GM12878 (cell line): ENCODE data around the gene REXO1. TPM values are rescaled to one million over a fixed set of nuclear protein-coding genes. Genes with fewer than 3 reads are reported as not detected.

Experiments used
- ATAC-seq: fragments of 200-7000 bp; cut with Tn5 transposase; 3 replicates; pipeline ENCODE4 v1.9.1; 2020; ENCODE audit warnings: mild to moderate bottlenecking, moderate library complexity
- BruUV-seq: library from RNA; stranded (reverse); fragments of 400-500 nt; replicated peaks from 2 replicates; lab custom pipeline; 2021; lab: Mats Ljungman, UMichigan
- CTCF ChIA-PET: fragments of 300-600 bp; sonication (Branson Sonifier 250); formaldehyde crosslinking; extraction: SDS; loops from one replicate; lab custom pipeline; 2021; ENCODE audit warnings: inconsistent platforms; lab: Yijun Ruan, JAX
- POLR2A ChIA-PET: fragments of 350-600 bp; formaldehyde crosslinking; extraction: SDS; loops from one replicate; lab custom pipeline; 2021; ENCODE audit warnings: inconsistent platforms; lab: Charles Lee
- RAD21 ChIA-PET: fragments of 300-600 bp; sonication (Branson Sonifier 250); formaldehyde crosslinking; loops from one replicate; lab custom pipeline; 2023; ENCODE audit warnings: antibody characterized with exemption; ENCODE audit not compliant: unreplicated experiment; lab: Charles Lee
- SMC1A ChIA-PET: fragments of 300-600 bp; sonication (Branson Sonifier 250); formaldehyde crosslinking; loops from one replicate; lab custom pipeline; 2023; ENCODE audit not compliant: unreplicated experiment, uncharacterized antibody; lab: Charles Lee
- DNase-seq: peaks from one replicate; pipeline ENCODE4 v3.0.0-alpha.2; 2011; ENCODE audit warnings: low read depth, low spot score
- FAIRE-seq: peaks from 3 replicates; lab custom pipeline; 2011; peaks lifted over from hg19 to GRCh38; lab: Jason Lieb, UNC
- H2AFZ ChIP-seq: 2 replicates; pipeline ENCODE4 v1.6.0; 2011; ENCODE audit warnings: low read depth, low read length, control low read depth; ENCODE audit not compliant: control insufficient read depth
- H3K27ac ChIP-seq: 2 replicates; pipeline ENCODE4 v1.5.1; 2011; ENCODE audit warnings: control low read depth; ENCODE audit not compliant: control insufficient read depth, insufficient read depth
- H3K27me3 ChIP-seq, 2 experiments: replicated peaks in 1 of 2; 2 replicates each; pipeline versions ENCODE4 v1.6.0 to v1.6.1; 2011; ENCODE audit warnings: low read length in 1 of 2; ENCODE audit not compliant: control insufficient read depth in 2 of 2, insufficient read depth in 2 of 2
- H3K36me3 ChIP-seq, 2 experiments: 2 replicates each; pipeline ENCODE4 v1.5.1; 2011; ENCODE audit warnings: low read length in 1 of 2; ENCODE audit not compliant: control insufficient read depth in 2 of 2, insufficient read depth in 2 of 2
- H3K4me1 ChIP-seq: 2 replicates; pipeline ENCODE4 v1.6.1; 2011; ENCODE audit warnings: mild to moderate bottlenecking, low read length, moderate library complexity, mixed read lengths; ENCODE audit not compliant: control insufficient read depth, insufficient read depth
- H3K4me2 ChIP-seq: 2 replicates; pipeline ENCODE4 v1.6.0; 2011; ENCODE audit warnings: control low read depth; ENCODE audit not compliant: control insufficient read depth, insufficient read depth
- H3K4me3 ChIP-seq: fragments of 200-600 bp; sonication (generic); 2 replicates; pipeline ENCODE4 v1.5.1; 2016
- H3K79me2 ChIP-seq: 2 replicates; pipeline ENCODE4 v1.6.0; 2011; ENCODE audit warnings: low read length; ENCODE audit not compliant: control insufficient read depth, insufficient read depth
- H3K9ac ChIP-seq: 2 replicates; pipeline ENCODE4 v1.8.0; 2011; ENCODE audit warnings: low read length, control low read depth, mixed read lengths; ENCODE audit not compliant: control insufficient read depth, insufficient read depth
- H3K9me3 ChIP-seq: replicated peaks from 3 replicates; pipeline ENCODE4 v1.5.1; 2011; ENCODE audit warnings: mild to moderate bottlenecking, low read length; ENCODE audit not compliant: control insufficient read depth, insufficient read depth
- H4K20me1 ChIP-seq: 2 replicates; pipeline ENCODE4 v1.6.0; 2011; ENCODE audit not compliant: control insufficient read depth, insufficient read depth
- CHD1 ChIP-seq: IDR thresholded peaks from 2 replicates; pipeline ENCODE4 v1.6.1; 2012; ENCODE audit warnings: low read depth, low read length, improper control_type of control experiment
- RAD21 ChIP-seq: IDR thresholded peaks from 2 replicates; pipeline ENCODE4 v1.6.1; 2011; ENCODE audit warnings: mild to moderate bottlenecking, low read depth, low read length, moderate library complexity; ENCODE audit not compliant: insufficient read depth
- RCOR1 ChIP-seq: conservative IDR thresholded peaks from 2 replicates; pipeline ENCODE4 v1.6.1; 2012; ENCODE audit warnings: low read depth, low read length, improper control_type of control experiment
- REST ChIP-seq: IDR thresholded peaks from 2 replicates; pipeline ENCODE4 v1.6.1; 2012; ENCODE audit warnings: mild to moderate bottlenecking, low read depth, low read length
- TCF3 ChIP-seq: IDR thresholded peaks from 2 replicates; pipeline ENCODE4 v1.6.1; 2012; ENCODE audit warnings: low read depth, mild to moderate bottlenecking, low read length, borderline replicate concordance; ENCODE audit not compliant: insufficient read depth
- ZNF24 ChIP-seq: fragments of 450-650 bp; IDR thresholded peaks from 2 replicates; pipeline ENCODE4 v1.6.1; 2017; ENCODE audit warnings: antibody characterized with exemption, mild to moderate bottlenecking
- ZNF592 ChIP-seq: fragments of 450-650 bp; IDR thresholded peaks from 2 replicates; pipeline ENCODE4 v1.6.1; 2017; ENCODE audit warnings: mild to moderate bottlenecking, moderate library complexity
- WGBS: methylation state at CpG from one replicate; pipeline ENCODE4 v1.1.6; 2016; ENCODE audit warnings: low lambda C conversion rate; ENCODE audit not compliant: insufficient replicate concordance, insufficient coverage; ENCODE audit errors: missing lambda C conversion rate; 5-methylcytosine and 5-hydroxymethylcytosine counted together
- in situ Hi-C: fragments of 300-500 bp; cut with MboI; formaldehyde crosslinking; loops from 9 replicates; pipeline ENCODE4 v1.14.3; 2018; ENCODE audit warnings: mixed read lengths
- intact Hi-C: fragments of 100-400 bp; cut with micrococcal nuclease; formaldehyde crosslinking; loops from one replicate; pipeline ENCODE4 v1.14.2; 2022; ENCODE audit not compliant: unreplicated experiment
- polyA plus RNA-seq, 11 experiments: library from polyadenylated mRNA; depleted of rRNA in 4 of 11; unstranded in 6 of 11; stranded (reverse) in 5 of 11; fragments of >200 nt; fragmentation: Nextera tagmentation in 4 of 11; fragmentation: Illumina TruSeq in 1 of 11; extraction: Ambion mirVana in 4 of 11; extraction: Trizol in 1 of 11; gene quantifications; 1 replicate in 1 of 11; 2 replicates in 10 of 11; pipeline versions ENCODE4 v1.2.1 to v1.2.3, GENCODE V29; 2011 to 2016; ENCODE audit warnings: inconsistent platforms in 2 of 11, missing spikeins in 2 of 11, low read depth in 1 of 11
- total RNA-seq, 4 experiments: library from RNA; depleted of rRNA in 3 of 4; stranded (reverse); fragments of >200 nt in 3 of 4; fragmentation: Illumina TruSeq in 1 of 4; extraction: Trizol in 1 of 4; gene quantifications; 2 replicates each; pipeline versions ENCODE4 v1.2.1 to v1.2.3, GENCODE V29; 2013 to 2021
- TF ChIP-seq, protein P1 (sequence below): fragments of 450-650 bp; IDR thresholded peaks from 2 replicates; pipeline ENCODE4 v1.6.1; 2017; ENCODE audit warnings: antibody characterized with exemption, mild to moderate bottlenecking, moderate library complexity

REXO1 gene
- total and polyA plus RNA-seq, 10 of the 15 experiments (the other 5 are each of a cell fraction or from before 2014, with no cell fraction given), result 0.03 to 45.2 (median 8.4) TPM

DNA sequence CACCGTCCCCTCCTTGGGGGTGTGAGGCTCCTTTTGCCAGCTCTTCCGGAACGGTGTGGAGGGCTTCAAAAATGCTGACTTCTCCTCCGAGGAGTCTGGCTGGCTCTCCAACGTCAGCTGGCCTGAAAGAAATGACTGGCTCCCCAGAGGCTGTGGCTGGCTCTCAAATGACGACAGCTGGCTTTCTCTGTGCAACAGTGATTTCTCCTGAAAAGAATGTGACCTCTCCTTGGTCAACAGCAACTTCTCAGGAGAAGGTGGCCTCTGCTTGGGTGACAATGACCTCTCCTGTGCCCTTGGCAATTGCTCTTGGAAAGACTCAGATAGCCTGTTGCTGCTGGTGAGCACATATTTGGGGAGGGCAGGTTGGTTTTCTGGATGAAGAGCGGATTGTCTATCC, 65.8 kb downstream of the REXO1 start (continued):
- TF ChIP-seq ZNF24, result no peak
- no peak for TF ChIP-seq RCOR1
- TF ChIP-seq TCF3, result no peak
- no peak for TF ChIP-seq CHD1

- Histone ChIP-seq H3K27ac (no peak overlapping the region), H3K79me2 (no peaks in the 10 kb centered on the region), H3K9me3 (no peaks in the 10 kb centered on the region; the same call in 2 of the 3 replicates), H3K4me3 (no peak overlapping the region), H3K27me3 (peaks cover 6 to 10% of the 10 kb centered on the region in 2 experiments), H3K36me3 (no peaks in the 10 kb centered on the region), H3K9ac (no peak overlapping the region), H3K4me2 (no peak overlapping the region), H3K4me1 (no peaks in the 10 kb centered on the region), H2AFZ (no peak overlapping the region), H4K20me1 (no peaks in the 10 kb centered on the region)
- intact Hi-C loops, result no loop called here
- CTCF ChIA-PET, result interaction anchor here (1.0 to 3.2 kb wide), 4 partner anchors 9 to 76 kb away, joined by 3 to 22 read pairs (median 10); no protein-coding TSS in a partner anchor
- DNase-seq, result no peak
- no TSS peak for BruUV-seq
- in situ Hi-C loops, result no loop called here
- TF ChIP-seq ZNF592 (no peak), RAD21 (0 out of 2 replicates have a peak, but pooled peaks have one; percentile 5), REST (no peak)
- TF ChIP-seq, protein P1, sequence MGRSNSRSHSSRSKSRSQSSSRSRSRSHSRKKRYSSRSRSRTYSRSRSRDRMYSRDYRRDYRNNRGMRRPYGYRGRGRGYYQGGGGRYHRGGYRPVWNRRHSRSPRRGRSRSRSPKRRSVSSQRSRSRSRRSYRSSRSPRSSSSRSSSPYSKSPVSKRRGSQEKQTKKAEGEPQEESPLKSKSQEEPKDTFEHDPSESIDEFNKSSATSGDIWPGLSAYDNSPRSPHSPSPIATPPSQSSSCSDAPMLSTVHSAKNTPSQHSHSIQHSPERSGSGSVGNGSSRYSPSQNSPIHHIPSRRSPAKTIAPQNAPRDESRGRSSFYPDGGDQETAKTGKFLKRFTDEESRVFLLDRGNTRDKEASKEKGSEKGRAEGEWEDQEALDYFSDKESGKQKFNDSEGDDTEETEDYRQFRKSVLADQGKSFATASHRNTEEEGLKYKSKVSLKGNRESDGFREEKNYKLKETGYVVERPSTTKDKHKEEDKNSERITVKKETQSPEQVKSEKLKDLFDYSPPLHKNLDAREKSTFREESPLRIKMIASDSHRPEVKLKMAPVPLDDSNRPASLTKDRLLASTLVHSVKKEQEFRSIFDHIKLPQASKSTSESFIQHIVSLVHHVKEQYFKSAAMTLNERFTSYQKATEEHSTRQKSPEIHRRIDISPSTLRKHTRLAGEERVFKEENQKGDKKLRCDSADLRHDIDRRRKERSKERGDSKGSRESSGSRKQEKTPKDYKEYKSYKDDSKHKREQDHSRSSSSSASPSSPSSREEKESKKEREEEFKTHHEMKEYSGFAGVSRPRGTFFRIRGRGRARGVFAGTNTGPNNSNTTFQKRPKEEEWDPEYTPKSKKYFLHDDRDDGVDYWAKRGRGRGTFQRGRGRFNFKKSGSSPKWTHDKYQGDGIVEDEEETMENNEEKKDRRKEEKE, result no peak
- SMC1A ChIA-PET, result interaction anchor here (1.2 kb wide), 1 partner anchor 14 kb away, joined by 3 read pairs; no protein-coding TSS in a partner anchor
- no peak for ATAC-seq
- no peak for FAIRE-seq
- POLR2A ChIA-PET, result no interaction called here
- 11% methylated on average over 8 of the region's 14 CpGs for WGBS
- RAD21 ChIA-PET, result no interaction called here
Observed at GRCh38 chr19:1780272-1780958, 67.9 kb downstream of the REXO1 start.
